Measurements from ENCODE around the gene TSPAN14. TPM values are rescaled to one million over a fixed set of nuclear protein-coding genes. Genes with fewer than 3 reads are reported as not detected.
A peak's percentile ranks its signal among the peaks of the same experiment; 100 is the strongest.
"Not testable (repeated sequence)": the region's sequence is repeated elsewhere in the genome, so short reads cannot be mapped to it uniquely, and the experiment has no call there.

The TSPAN14 gene
- total and polyA plus RNA-seq, 2 donors (not counting 1 experiment from before 2014, with no cell fraction given): 12.1 to 50.0 TPM

- Histone ChIP-seq H3K79me2 (ENCODE audit: control insufficient read depth, insufficient read depth, low read length) (no peaks in the 10 kb centered on the region), H3K4me3 (replicated peaks in 1 of 4; ENCODE audit: control extremely low read depth in 1 of 4, insufficient read depth in 1 of 4, low read depth in 3 of 4, low read length in 4 of 4) (no peak overlapping the region), H3K9me3 (ENCODE audit: control insufficient read depth, insufficient read depth, low read depth, low read length) (no peaks in the 10 kb centered on the region), H4K20me1 (ENCODE audit: control insufficient read depth, extremely low read depth, insufficient read depth, low read length) (no peaks in the 10 kb centered on the region), H2AFZ (ENCODE audit: low read length) (no peak overlapping the region), H3K4me2 (ENCODE audit: extremely low read depth, insufficient read depth, low read length) (no peak overlapping the region), H3K4me1 (ENCODE audit: control insufficient read depth, extremely low read depth, insufficient read depth, low read length) (no peaks in the 10 kb centered on the region), H3K9ac (ENCODE audit: insufficient read depth, low read length) (no peak overlapping the region), H3K36me3 (ENCODE audit: control insufficient read depth, insufficient read depth, low read length) (no peaks in the 10 kb centered on the region), H3K27me3 (ENCODE audit: control insufficient read depth, insufficient read depth, low read length) (no peaks in the 10 kb centered on the region), H3K27ac (ENCODE audit: insufficient read depth, low read length) (no peak overlapping the region)
- TF ChIP-seq CTCF (conservative IDR thresholded peaks at IDR 0.05 in 1 of 2, IDR thresholded peaks at IDR 0.05 in 1 of 2; ENCODE audit: low read depth in 1 of 2, low read length in 2 of 2) (no peak), EZH2 (IDR thresholded peaks at IDR 0.05; ENCODE audit: low read length, missing control alignments) (no peak)
- peak in 1 of 2 donors; percentile 39 for DNase-seq (ENCODE audit: low read depth in 2 of 2)
These were observed 87.9 kb downstream of the TSPAN14 start for GRCh38 chr10:80542053-80542452.

- H3K9me3 ChIP-seq (ENCODE audit: control insufficient read depth, insufficient read depth, low read depth, low read length): no peaks in the 10 kb centered on the region
- no peak overlapping the region for H3K9ac ChIP-seq (ENCODE audit: insufficient read depth, low read length)
- H3K27me3 ChIP-seq (ENCODE audit: control insufficient read depth, insufficient read depth, low read length): no peaks in the 10 kb centered on the region
- no peak for DNase-seq (ENCODE audit: low read depth in 2 of 2)
- no peaks in the 10 kb centered on the region for H4K20me1 ChIP-seq (ENCODE audit: control insufficient read depth, extremely low read depth, insufficient read depth, low read length)
- H3K4me2 ChIP-seq (ENCODE audit: extremely low read depth, insufficient read depth, low read length): no peak overlapping the region
- no peak overlapping the region for H3K27ac ChIP-seq (ENCODE audit: insufficient read depth, low read length)
- no peaks in the 10 kb centered on the region for H3K79me2 ChIP-seq (ENCODE audit: control insufficient read depth, insufficient read depth, low read length)
- H2AFZ ChIP-seq (ENCODE audit: low read length): no peak overlapping the region
- H3K36me3 ChIP-seq (ENCODE audit: control insufficient read depth, insufficient read depth, low read length): no peaks in the 10 kb centered on the region
- H3K4me1 ChIP-seq (ENCODE audit: control insufficient read depth, extremely low read depth, insufficient read depth, low read length): no peaks in the 10 kb centered on the region
- TF ChIP-seq EZH2 (IDR thresholded peaks at IDR 0.05; ENCODE audit: low read length, missing control alignments) (no peak), CTCF (conservative IDR thresholded peaks at IDR 0.05 in 1 of 2, IDR thresholded peaks at IDR 0.05 in 1 of 2; ENCODE audit: low read depth in 1 of 2, low read length in 2 of 2) (no peak)
- no peak overlapping the region for H3K4me3 ChIP-seq (replicated peaks in 1 of 4; ENCODE audit: control extremely low read depth in 1 of 4, insufficient read depth in 1 of 4, low read depth in 3 of 4, low read length in 4 of 4)
These were observed 88.7 kb downstream of the TSPAN14 start for GRCh38 chr10:80542652-80543318.

GRCh38 chr10:80543319-80543672 lies 89.2 kb downstream of the TSPAN14 start:
- H3K79me2 ChIP-seq (ENCODE audit: control insufficient read depth, insufficient read depth, low read length); H3K9me3 ChIP-seq (ENCODE audit: control insufficient read depth, insufficient read depth, low read depth, low read length); H3K4me3 ChIP-seq (replicated peaks in 1 of 4; ENCODE audit: control extremely low read depth in 1 of 4, insufficient read depth in 1 of 4, low read depth in 3 of 4, low read length in 4 of 4); H3K4me1 ChIP-seq (ENCODE audit: control insufficient read depth, extremely low read depth, insufficient read depth, low read length); H3K27me3 ChIP-seq (ENCODE audit: control insufficient read depth, insufficient read depth, low read length); DNase-seq (ENCODE audit: low read depth in 2 of 2); H3K36me3 ChIP-seq (ENCODE audit: control insufficient read depth, insufficient read depth, low read length); H4K20me1 ChIP-seq (ENCODE audit: control insufficient read depth, extremely low read depth, insufficient read depth, low read length); H3K4me2 ChIP-seq (ENCODE audit: extremely low read depth, insufficient read depth, low read length); H3K9ac ChIP-seq (ENCODE audit: insufficient read depth, low read length); H2AFZ ChIP-seq (ENCODE audit: low read length); H3K27ac ChIP-seq (ENCODE audit: insufficient read depth, low read length): not testable (repeated sequence)
